MM.1S (cell line): ENCODE measurements around the gene TMEM248.

ENCODE experiments used
- CTCF ChIP-seq: fragments of 300-600 bp; sonication (generic); IDR thresholded peaks from 2 replicates; pipeline ENCODE4 v1.5.1; 2016; ENCODE audit warnings: antibody characterized with exemption, low read length, mixed read lengths
- EZH2 ChIP-seq: fragments of 300-600 bp; sonication (generic); optimal IDR thresholded peaks from 2 replicates; pipeline ENCODE3; 2017; ENCODE audit warnings: low read depth, mild to moderate bottlenecking, antibody characterized with exemption, low read length, mixed read lengths

DNA sequence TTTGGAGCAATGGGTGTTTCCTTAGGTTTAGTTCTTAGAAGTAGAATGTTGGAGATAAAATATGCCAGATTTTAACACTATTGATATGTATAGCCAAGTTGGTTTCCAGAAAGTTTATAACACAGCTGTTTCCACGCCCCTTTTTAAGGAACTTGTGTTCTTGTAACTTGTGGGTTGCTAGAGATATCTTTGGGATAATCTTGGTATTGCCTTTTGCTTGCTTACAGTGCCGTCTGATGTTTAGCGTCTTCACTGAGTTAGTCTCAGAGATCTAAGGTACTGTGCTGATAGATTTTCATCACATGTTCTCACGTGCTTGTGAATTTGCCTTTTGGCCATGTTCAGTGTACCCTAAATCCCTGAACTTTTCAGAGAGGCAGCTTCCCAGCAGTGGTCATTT is 12.4 kb downstream of the TMEM248 start:
- TF ChIP-seq CTCF (no peak), EZH2 (no peak)
